PC-9 (cell line): ENCODE measurements around the gene ABTB2. TPM values are rescaled to one million over a fixed set of nuclear protein-coding genes. Genes with fewer than 3 reads are reported as not detected.

Experiments used
- BruUV-seq: library from RNA; stranded (reverse); fragments of 400-500 nt; replicated peaks from 2 replicates; lab custom pipeline; 2021; lab: Mats Ljungman, UMichigan
- CTCF ChIA-PET: fragments of 300-600 bp; sonication (Branson Sonifier 250); formaldehyde crosslinking; loops from one replicate; lab custom pipeline; 2022; ENCODE audit warnings: antibody characterized with exemption; lab: Charles Lee
- POLR2A ChIA-PET: fragments of 300-600 bp; sonication (Branson Sonifier 250); formaldehyde crosslinking; loops from one replicate; lab custom pipeline; 2022; ENCODE audit warnings: antibody characterized with exemption; ENCODE audit not compliant: unreplicated experiment; lab: Charles Lee
- DNase-seq, 2 experiments: peaks; one replicate each; pipeline versions ENCODE4 v3.0.0 to v3.0.0-alpha.2; 2015 to 2022; ENCODE audit warnings: mixed read lengths in 1 of 2
- H2AFZ ChIP-seq: fragments of 200-600 bp; sonication (generic); 2 replicates; pipeline ENCODE4 v1.8.1; 2017; ENCODE audit warnings: antibody characterized with exemption
- H3F3A ChIP-seq: fragments of 200-600 bp; sonication (generic); 2 replicates; pipeline ENCODE4 v1.8.1; 2017; ENCODE audit warnings: antibody characterized with exemption, mild to moderate bottlenecking, low read depth; ENCODE audit not compliant: insufficient read depth
- H3K27ac ChIP-seq: fragments of 200-600 bp; sonication (generic); 2 replicates; pipeline ENCODE4 v1.6.1; 2016; ENCODE audit warnings: mixed run types
- H3K27me3 ChIP-seq: fragments of 200-600 bp; sonication (generic); 2 replicates; pipeline ENCODE4 v1.6.1; 2016; ENCODE audit warnings: low read depth, mixed run types; ENCODE audit not compliant: insufficient read depth
- H3K36me3 ChIP-seq: fragments of 200-600 bp; sonication (generic); 2 replicates; pipeline ENCODE4 v1.6.1; 2016; ENCODE audit warnings: low read depth, mixed run types
- H3K4me1 ChIP-seq: fragments of 200-600 bp; sonication (generic); replicated peaks from 2 replicates; pipeline ENCODE4 v1.6.1; 2016; ENCODE audit warnings: mixed run types; ENCODE audit not compliant: insufficient read depth
- H3K4me2 ChIP-seq: fragments of 200-600 bp; sonication (generic); 2 replicates; pipeline ENCODE4 v1.6.1; 2017; ENCODE audit warnings: mixed run types
- H3K4me3 ChIP-seq: fragments of 200-600 bp; sonication (generic); 2 replicates; pipeline ENCODE4 v1.6.1; 2016; ENCODE audit warnings: mixed run types
- H3K79me2 ChIP-seq: fragments of 200-600 bp; sonication (generic); 2 replicates; pipeline ENCODE4 v1.6.1; 2017; ENCODE audit warnings: low read depth, mixed run types
- H3K9me2 ChIP-seq: fragments of 200-600 bp; sonication (generic); 2 replicates; pipeline ENCODE4 v1.8.1; 2017; ENCODE audit warnings: mild to moderate bottlenecking; ENCODE audit not compliant: insufficient read depth
- H3K9me3 ChIP-seq: fragments of 200-600 bp; sonication (generic); 2 replicates; pipeline ENCODE4 v1.8.1; 2016; ENCODE audit warnings: low read depth; ENCODE audit not compliant: insufficient read depth
- H4K20me1 ChIP-seq: fragments of 200-600 bp; sonication (generic); 2 replicates; pipeline ENCODE4 v1.8.1; 2017; ENCODE audit not compliant: insufficient read depth
- EZH2 ChIP-seq: fragments of 200-600 bp; sonication (generic); IDR thresholded peaks from 2 replicates; pipeline ENCODE4 v1.8.0; 2017; ENCODE audit warnings: antibody characterized with exemption, low read depth
- intact Hi-C: fragments of 100-400 bp; cut with micrococcal nuclease; formaldehyde crosslinking; loops from one replicate; pipeline ENCODE4 v1.10.0; 2022; ENCODE audit not compliant: unreplicated experiment
- total RNA-seq: library from RNA; stranded (reverse); gene quantifications from 2 replicates; pipeline ENCODE4 v1.2.3, GENCODE V29; 2021
- TF ChIP-seq, protein P1 (sequence below): fragments of 200-600 bp; sonication (generic); conservative IDR thresholded peaks from 2 replicates; pipeline ENCODE4 v1.6.1; 2017; ENCODE audit warnings: mixed run types, antibody characterized with exemption, mild to moderate bottlenecking, moderate library complexity

The ABTB2 gene
- total RNA-seq, 1 experiment from 2014 or later = 12.9 TPM

DNA sequence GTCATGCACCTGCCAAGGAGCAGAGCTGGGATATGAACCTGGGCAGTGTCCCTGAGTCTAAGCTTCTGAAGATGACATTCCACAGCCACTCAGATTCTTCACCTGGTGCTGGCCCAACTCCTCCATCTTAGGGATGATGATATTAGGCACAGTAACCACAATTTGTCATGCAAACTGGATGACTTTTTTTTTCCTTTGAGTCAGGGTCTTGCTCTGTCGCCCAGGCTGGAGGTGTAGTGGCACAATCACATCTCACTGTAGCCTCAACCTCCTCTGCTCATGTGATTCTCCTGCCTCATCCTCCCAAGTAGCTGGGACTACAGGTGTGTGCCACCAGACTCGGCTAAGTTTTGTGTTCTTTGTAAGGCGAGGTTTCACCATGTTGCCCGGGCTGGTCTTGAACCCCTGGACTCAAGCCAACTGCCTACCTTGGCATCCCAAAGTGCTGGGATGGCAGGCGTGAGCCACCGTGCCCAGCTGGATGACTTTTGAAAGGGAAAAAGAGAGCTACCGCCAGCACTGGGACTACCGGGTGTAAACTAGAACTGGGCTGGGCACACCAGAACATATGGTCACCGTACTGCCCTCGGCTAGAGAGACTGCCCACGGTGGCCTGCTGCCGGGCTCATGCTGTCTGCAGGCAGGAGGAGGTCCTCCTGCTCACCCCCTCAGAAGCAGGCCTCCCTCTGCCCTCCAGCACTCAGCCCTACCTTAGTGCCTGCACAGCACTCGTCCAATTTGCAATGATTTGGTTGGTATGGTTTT is 174.7 kb downstream of the ABTB2 start:
- H2AFZ ChIP-seq = no peak overlapping the region
- no peaks in the 10 kb centered on the region for H3K36me3 ChIP-seq
- no TSS peak for BruUV-seq
- DNase-seq = no peak
- H3K4me1 ChIP-seq = no peaks in the 10 kb centered on the region
- H3K9me2 ChIP-seq = no peaks in the 10 kb centered on the region
- ChIA-PET CTCF (interaction anchor here (0.6 kb wide), 1 partner anchor 83 kb away, joined by 21 read pairs; no protein-coding TSS in a partner anchor), POLR2A (interaction anchor here (0.6 kb wide), 1 partner anchor 44 kb away, joined by 5 read pairs; no protein-coding TSS in a partner anchor)
- H3K9me3 ChIP-seq = no peaks in the 10 kb centered on the region
- no peak for TF ChIP-seq EZH2
- TF ChIP-seq, protein P1, sequence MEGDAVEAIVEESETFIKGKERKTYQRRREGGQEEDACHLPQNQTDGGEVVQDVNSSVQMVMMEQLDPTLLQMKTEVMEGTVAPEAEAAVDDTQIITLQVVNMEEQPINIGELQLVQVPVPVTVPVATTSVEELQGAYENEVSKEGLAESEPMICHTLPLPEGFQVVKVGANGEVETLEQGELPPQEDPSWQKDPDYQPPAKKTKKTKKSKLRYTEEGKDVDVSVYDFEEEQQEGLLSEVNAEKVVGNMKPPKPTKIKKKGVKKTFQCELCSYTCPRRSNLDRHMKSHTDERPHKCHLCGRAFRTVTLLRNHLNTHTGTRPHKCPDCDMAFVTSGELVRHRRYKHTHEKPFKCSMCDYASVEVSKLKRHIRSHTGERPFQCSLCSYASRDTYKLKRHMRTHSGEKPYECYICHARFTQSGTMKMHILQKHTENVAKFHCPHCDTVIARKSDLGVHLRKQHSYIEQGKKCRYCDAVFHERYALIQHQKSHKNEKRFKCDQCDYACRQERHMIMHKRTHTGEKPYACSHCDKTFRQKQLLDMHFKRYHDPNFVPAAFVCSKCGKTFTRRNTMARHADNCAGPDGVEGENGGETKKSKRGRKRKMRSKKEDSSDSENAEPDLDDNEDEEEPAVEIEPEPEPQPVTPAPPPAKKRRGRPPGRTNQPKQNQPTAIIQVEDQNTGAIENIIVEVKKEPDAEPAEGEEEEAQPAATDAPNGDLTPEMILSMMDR = no peak
- H3K4me2 ChIP-seq = no peak overlapping the region
- no peaks in the 10 kb centered on the region for H3F3A ChIP-seq
- peaks cover 16% of the 10 kb centered on the region for H4K20me1 ChIP-seq
- H3K4me3 ChIP-seq = no peak overlapping the region
- no peak overlapping the region for H3K27ac ChIP-seq
- H3K79me2 ChIP-seq = peaks cover 9% of the 10 kb centered on the region; the same call in 1 of the 2 replicates
- intact Hi-C loops = no loop called here
- no peaks in the 10 kb centered on the region for H3K27me3 ChIP-seq

DNA sequence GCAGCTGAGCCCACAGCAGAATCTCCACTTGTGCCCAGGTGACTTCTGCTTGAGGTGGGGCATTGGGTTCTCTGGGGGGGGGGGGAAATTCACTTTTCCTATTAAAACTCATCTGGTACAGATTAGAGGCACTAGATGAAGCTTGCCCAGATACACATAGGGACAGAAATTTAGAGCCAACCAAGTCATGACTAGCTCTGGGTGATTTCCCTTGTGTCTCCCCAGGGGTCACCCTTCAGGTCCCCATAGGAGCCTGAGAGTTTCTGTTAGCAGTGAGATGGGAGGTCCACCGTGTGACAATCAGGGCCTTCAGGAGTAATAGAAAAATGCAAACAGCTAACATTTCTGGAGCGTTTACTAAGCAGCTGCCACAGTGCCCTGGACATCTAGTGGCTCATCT is 175.4 kb downstream of the ABTB2 start:
- Histone ChIP-seq H3K27me3 (no peaks in the 10 kb centered on the region), H3K4me1 (no peaks in the 10 kb centered on the region), H3K9me3 (no peaks in the 10 kb centered on the region), H3K27ac (no peak overlapping the region), H3K79me2 (peaks cover 12% of the 10 kb centered on the region; the same call in 1 of the 2 replicates), H3F3A (peaks cover 5% of the 10 kb centered on the region; the same call in 1 of the 2 replicates), H3K4me3 (no peak overlapping the region), H3K9me2 (no peaks in the 10 kb centered on the region), H4K20me1 (peaks cover 16% of the 10 kb centered on the region), H2AFZ (no peak overlapping the region), H3K4me2 (no peak overlapping the region), H3K36me3 (no peaks in the 10 kb centered on the region)
- CTCF ChIA-PET = interaction anchor here (0.6 kb wide), 1 partner anchor 83 kb away, joined by 21 read pairs; no protein-coding TSS in a partner anchor
- TF ChIP-seq, protein P1 = no peak
- no peak for TF ChIP-seq EZH2
- POLR2A ChIA-PET = interaction anchor here (0.6 kb wide), 1 partner anchor 45 kb away, joined by 5 read pairs; no protein-coding TSS in a partner anchor
- intact Hi-C loops = no loop called here
- DNase-seq = no peak
- BruUV-seq = no TSS peak

DNA sequence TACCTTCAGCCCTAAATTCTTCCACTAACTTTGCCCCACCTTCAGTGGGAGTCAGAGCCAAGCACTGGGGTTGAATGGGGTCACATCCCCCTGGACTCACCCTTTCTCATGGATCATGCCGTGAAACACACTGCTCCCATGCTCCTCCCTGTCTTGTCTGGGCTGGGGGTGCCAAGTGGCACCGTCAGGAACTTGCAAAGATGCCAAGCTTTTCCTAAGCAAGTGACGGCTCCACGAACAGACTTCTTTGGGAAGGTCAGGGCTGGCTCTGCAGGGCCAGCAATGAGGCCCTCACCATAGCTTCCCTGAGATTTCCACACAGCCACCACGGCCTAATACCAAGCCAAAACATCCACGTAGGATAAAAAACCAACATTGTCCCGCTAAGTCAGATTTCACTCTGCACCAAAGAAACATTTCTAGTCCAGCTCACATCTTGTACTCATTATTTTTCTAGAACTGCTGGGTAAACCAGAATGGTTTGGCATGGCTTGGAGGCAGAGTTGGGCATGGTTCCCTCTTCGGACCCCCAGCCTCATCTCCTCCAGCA is 175.9 kb downstream of the ABTB2 start:
- BruUV-seq = no TSS peak
- TF ChIP-seq, protein P1 = no peak
- TF ChIP-seq EZH2 = no peak
- Histone ChIP-seq H3K9me3 (no peaks in the 10 kb centered on the region), H3K27me3 (no peaks in the 10 kb centered on the region), H3K4me2 (no peak overlapping the region), H4K20me1 (peaks cover 16% of the 10 kb centered on the region), H3K27ac (no peak overlapping the region), H3F3A (peaks cover 10% of the 10 kb centered on the region), H2AFZ (no peak overlapping the region), H3K79me2 (peaks cover 12% of the 10 kb centered on the region; the same call in 1 of the 2 replicates), H3K4me1 (no peaks in the 10 kb centered on the region), H3K36me3 (no peaks in the 10 kb centered on the region), H3K4me3 (no peak overlapping the region), H3K9me2 (no peaks in the 10 kb centered on the region)
- ChIA-PET CTCF (interaction anchor here (0.6 kb wide), 1 partner anchor 832 kb away, joined by 6 read pairs; no protein-coding TSS in a partner anchor), POLR2A (no interaction called here)
- intact Hi-C loops = no loop called here
- DNase-seq = no peak
